Adipocyte (in vitro differentiated cells): Measurements from ENCODE around the gene DCAF4.
"Not testable (repeated sequence)": the region's sequence is repeated elsewhere in the genome, so short reads cannot be mapped to it uniquely, and the experiment has no call there.

Experiments used
- DNase-seq: peaks from one replicate; pipeline ENCODE4 v3.0.0-alpha.2; 2015; ENCODE audit warnings: low read depth
- H3K27me3 ChIP-seq: replicated peaks from 2 replicates; pipeline ENCODE4 v1.7.0; 2013; ENCODE audit warnings: mild to moderate bottlenecking, low read length, moderate library complexity; ENCODE audit not compliant: control insufficient read depth, insufficient read depth
- H3K36me3 ChIP-seq: 2 replicates; pipeline ENCODE4 v1.7.0; 2013; ENCODE audit warnings: low read length, mild to moderate bottlenecking, moderate library complexity; ENCODE audit not compliant: control insufficient read depth, insufficient read depth, severe bottlenecking
- H3K4me1 ChIP-seq: 2 replicates; pipeline ENCODE4 v1.7.0; 2013; ENCODE audit warnings: mild to moderate bottlenecking, low read length, moderate library complexity; ENCODE audit not compliant: control insufficient read depth, insufficient read depth
- H3K4me3 ChIP-seq: 2 replicates; pipeline ENCODE4 v1.7.0; 2013; ENCODE audit warnings: mild to moderate bottlenecking, low read length, moderate library complexity
- H3K9ac ChIP-seq: 2 replicates; pipeline ENCODE4 v1.7.0; 2013; ENCODE audit warnings: mild to moderate bottlenecking, low read length, moderate library complexity
- H3K9me3 ChIP-seq: 2 replicates; pipeline ENCODE4 v1.7.0; 2013; ENCODE audit warnings: mild to moderate bottlenecking, low read length, moderate library complexity; ENCODE audit not compliant: control insufficient read depth

The DCAF4 gene

GRCh38 chr14:72978856-72979255 lies 52.6 kb downstream of the DCAF4 start:
- Histone ChIP-seq H3K4me1 (no peaks in the 10 kb centered on the region), H3K9me3 (no peaks in the 10 kb centered on the region), H3K9ac (no peak overlapping the region), H3K27me3 (no peaks in the 10 kb centered on the region), H3K36me3 (peaks cover 75% of the 10 kb centered on the region), H3K4me3 (no peak overlapping the region)
- no peak for DNase-seq

GRCh38 chr14:72980863-72981262 lies 54.6 kb downstream of the DCAF4 start:
- DNase-seq, result no peak
- no peak overlapping the region for H3K9ac ChIP-seq
- no peaks in the 10 kb centered on the region for H3K27me3 ChIP-seq
- no peak overlapping the region for H3K4me3 ChIP-seq
- H3K9me3 ChIP-seq, result no peaks in the 10 kb centered on the region
- H3K36me3 ChIP-seq, result peaks cover 62% of the 10 kb centered on the region
- no peaks in the 10 kb centered on the region for H3K4me1 ChIP-seq

- Histone ChIP-seq H3K36me3 (peaks cover 65% of the 10 kb centered on the region), H3K27me3 (no peaks in the 10 kb centered on the region), H3K9me3 (no peaks in the 10 kb centered on the region), H3K4me3 (no peak overlapping the region), H3K4me1 (no peaks in the 10 kb centered on the region), H3K9ac (no peak overlapping the region)
- no peak for DNase-seq
Measured at GRCh38 chr14:72982146-72982708, 56.0 kb downstream of the DCAF4 start.

- Histone ChIP-seq H3K27me3 (no peaks in the 10 kb centered on the region), H3K4me1 (no peaks in the 10 kb centered on the region), H3K36me3 (peaks cover 56% of the 10 kb centered on the region), H3K9me3 (no peaks in the 10 kb centered on the region), H3K4me3 (no peak overlapping the region), H3K9ac (no peak overlapping the region)
- no peak for DNase-seq
Measured at GRCh38 chr14:72986214-72986613, 60.0 kb downstream of the DCAF4 start.

GRCh38 chr14:72986857-72987256 lies 60.6 kb downstream of the DCAF4 start:
- no peak for DNase-seq
- H3K36me3 ChIP-seq, result peaks cover 55% of the 10 kb centered on the region
- no peaks in the 10 kb centered on the region for H3K27me3 ChIP-seq
- H3K9ac ChIP-seq, result no peak overlapping the region
- H3K4me1 ChIP-seq, result no peaks in the 10 kb centered on the region
- H3K4me3 ChIP-seq, result no peak overlapping the region
- H3K9me3 ChIP-seq, result no peaks in the 10 kb centered on the region

- H3K36me3 ChIP-seq, result peaks cover 61% of the 10 kb centered on the region
- H3K27me3 ChIP-seq, result no peaks in the 10 kb centered on the region
- no peak overlapping the region for H3K9ac ChIP-seq
- no peak for DNase-seq
- no peaks in the 10 kb centered on the region for H3K9me3 ChIP-seq
- no peak overlapping the region for H3K4me3 ChIP-seq
- H3K4me1 ChIP-seq, result no peaks in the 10 kb centered on the region
Measured at GRCh38 chr14:72990171-72990570, 63.9 kb downstream of the DCAF4 start.

GRCh38 chr14:72996916-72997315 lies 70.7 kb downstream of the DCAF4 start:
- Histone ChIP-seq H3K4me3 (no peak overlapping the region), H3K36me3 (peaks cover 60% of the 10 kb centered on the region), H3K9ac (no peak overlapping the region), H3K4me1 (no peaks in the 10 kb centered on the region), H3K27me3 (no peaks in the 10 kb centered on the region), H3K9me3 (no peaks in the 10 kb centered on the region)
- DNase-seq, result no peak

- no peak overlapping the region for H3K4me3 ChIP-seq
- no peak overlapping the region for H3K9ac ChIP-seq
- H3K4me1 ChIP-seq, result no peaks in the 10 kb centered on the region
- no peaks in the 10 kb centered on the region for H3K9me3 ChIP-seq
- no peak for DNase-seq
- H3K27me3 ChIP-seq, result no peaks in the 10 kb centered on the region
- H3K36me3 ChIP-seq, result peaks cover 49% of the 10 kb centered on the region
Measured at GRCh38 chr14:72998252-72998903, 72.1 kb downstream of the DCAF4 start.

- H3K9me3 ChIP-seq, result no peaks in the 10 kb centered on the region
- no peaks in the 10 kb centered on the region for H3K4me1 ChIP-seq
- no peaks in the 10 kb centered on the region for H3K27me3 ChIP-seq
- no peak overlapping the region for H3K4me3 ChIP-seq
- no peak for DNase-seq
- no peak overlapping the region for H3K9ac ChIP-seq
- peaks cover 55% of the 10 kb centered on the region for H3K36me3 ChIP-seq
Measured at GRCh38 chr14:72999316-72999715, 73.1 kb downstream of the DCAF4 start.

- Histone ChIP-seq H3K4me3 (no peak overlapping the region), H3K4me1 (no peaks in the 10 kb centered on the region), H3K27me3 (no peaks in the 10 kb centered on the region), H3K9ac (no peak overlapping the region), H3K9me3 (no peaks in the 10 kb centered on the region), H3K36me3 (peaks cover 51% of the 10 kb centered on the region)
- DNase-seq, result no peak
Measured at GRCh38 chr14:73000073-73000472, 73.8 kb downstream of the DCAF4 start.

- H3K9me3 ChIP-seq, result no peaks in the 10 kb centered on the region
- H3K27me3 ChIP-seq, result no peaks in the 10 kb centered on the region
- H3K9ac ChIP-seq, result no peak overlapping the region
- H3K4me3 ChIP-seq, result no peak overlapping the region
- peaks cover 19% of the 10 kb centered on the region for H3K4me1 ChIP-seq
- peaks cover 28% of the 10 kb centered on the region for H3K36me3 ChIP-seq
- DNase-seq, result no peak
Measured at GRCh38 chr14:73003681-73004080, 77.4 kb downstream of the DCAF4 start.

- H3K9ac ChIP-seq, DNase-seq, H3K27me3 ChIP-seq, H3K4me3 ChIP-seq, H3K9me3 ChIP-seq: not testable (repeated sequence)
- Histone ChIP-seq H3K4me1 (peaks cover 24% of the 10 kb centered on the region), H3K36me3 (peaks cover 28% of the 10 kb centered on the region)
Measured at GRCh38 chr14:73004641-73005040, 78.4 kb downstream of the DCAF4 start.
